Activated T-cell treated with anti-CD3 and anti-CD28 coated beads for 24 hours (primary cell): ENCODE results near the gene PRKX.
"Not testable (repeated sequence)": the region's sequence is repeated elsewhere in the genome, so short reads cannot be mapped to it uniquely, and the experiment has no call there.

Experiments
- DNase-seq: peaks from one replicate; pipeline ENCODE4 v3.0.0-alpha.2; 2020; ENCODE audit warnings: low read depth

Gene PRKX

GRCh38 chrX:3711331-3711917, 2.0 kb downstream of the PRKX start:
- no peak for DNase-seq

GRCh38 chrX:3707673-3708274, 5.7 kb downstream of the PRKX start:
- not testable (repeated sequence) for DNase-seq

- DNase-seq, result no peak
These were observed 7.0 kb downstream of the PRKX start for GRCh38 chrX:3706481-3706880.

GRCh38 chrX:3703251-3703650, 10.2 kb downstream of the PRKX start:
- not testable (repeated sequence) for DNase-seq

GRCh38 chrX:3702095-3702494, 11.4 kb downstream of the PRKX start:
- not testable (repeated sequence) for DNase-seq

GRCh38 chrX:3701445-3701928, 12.0 kb downstream of the PRKX start:
- DNase-seq, result not testable (repeated sequence)

- no peak for DNase-seq
These were observed 13.5 kb downstream of the PRKX start for GRCh38 chrX:3699821-3700381.

- DNase-seq, result no peak
These were observed 15.7 kb downstream of the PRKX start for GRCh38 chrX:3697701-3698279.

GRCh38 chrX:3697220-3697684, 16.2 kb downstream of the PRKX start:
- DNase-seq, result no peak

- no peak for DNase-seq
These were observed 17.9 kb downstream of the PRKX start for GRCh38 chrX:3695536-3695935.

GRCh38 chrX:3690140-3690539, 23.3 kb downstream of the PRKX start:
- no peak for DNase-seq

GRCh38 chrX:3683236-3683635, 30.2 kb downstream of the PRKX start:
- not testable (repeated sequence) for DNase-seq

GRCh38 chrX:3680459-3680858, 33.0 kb downstream of the PRKX start:
- DNase-seq, result no peak

GRCh38 chrX:3679669-3680068, 33.8 kb downstream of the PRKX start:
- DNase-seq, result no peak

GRCh38 chrX:3678328-3678727, 35.1 kb downstream of the PRKX start:
- DNase-seq, result no peak

- no peak for DNase-seq
These were observed 38.6 kb downstream of the PRKX start for GRCh38 chrX:3674881-3675280.

GRCh38 chrX:3669841-3670475, 43.5 kb downstream of the PRKX start:
- DNase-seq, result no peak

GRCh38 chrX:3666975-3667374, 46.5 kb downstream of the PRKX start:
- no peak for DNase-seq

GRCh38 chrX:3664921-3665320, 48.5 kb downstream of the PRKX start:
- no peak for DNase-seq

GRCh38 chrX:3663576-3664250, 49.7 kb downstream of the PRKX start:
- DNase-seq, result not testable (repeated sequence)

- DNase-seq, result no peak
These were observed 53.7 kb downstream of the PRKX start for GRCh38 chrX:3659761-3660160.

- DNase-seq, result no peak
These were observed 58.3 kb downstream of the PRKX start for GRCh38 chrX:3655181-3655580.
